Measurements from ENCODE around the gene IQSEC2.

GRCh38 chrX:53268173-53268572 is 13.2 kb downstream of the IQSEC2 start:
- no peak for TF ChIP-seq CTCF (IDR thresholded peaks at IDR 0.05)
- TF ChIP-seq EZH2 (IDR thresholded peaks at IDR 0.05; ENCODE audit: borderline replicate concordance, insufficient read depth, low read depth, low read length, poor library complexity, severe bottlenecking): no peak
